BE2C (cell line): ENCODE measurements around the gene CNTNAP1.
A peak's percentile ranks its signal among the peaks of the same experiment; 100 is the strongest.

Experiments used
- DNase-seq: peaks from one replicate; pipeline ENCODE4 v3.0.0-alpha.2; 2020
- H3K27me3 ChIP-seq: fragments of 250-450 bp; sonication (Bioruptor Pico); 2 replicates; pipeline ENCODE4 v1.5.1; 2020; ENCODE audit warnings: mild to moderate bottlenecking
- H3K36me3 ChIP-seq: fragments of 250-450 bp; sonication (Bioruptor Pico); 2 replicates; pipeline ENCODE4 v1.5.1; 2020; ENCODE audit warnings: mild to moderate bottlenecking
- H3K4me1 ChIP-seq: fragments of 250-450 bp; sonication (Bioruptor Pico); 2 replicates; pipeline ENCODE4 v1.5.1; 2020
- H3K4me3 ChIP-seq: 2 replicates; pipeline ENCODE4 v1.5.1; 2011; ENCODE audit warnings: low read depth, low read length
- H3K9me3 ChIP-seq: fragments of 250-450 bp; sonication (Bioruptor Pico); 2 replicates; pipeline ENCODE4 v1.5.1; 2020
- TF ChIP-seq, protein P1 (sequence below): IDR thresholded peaks from 2 replicates; pipeline ENCODE4 v1.5.1; 2012; ENCODE audit warnings: mild to moderate bottlenecking, low read depth, low read length

The CNTNAP1 gene

GRCh38 chr17:42678951-42679491 is 3.3 kb upstream of the CNTNAP1 start:
- peaks cover 6% of the 10 kb centered on the region; the same call in 1 of the 2 replicates for H3K36me3 ChIP-seq
- peaks cover 9% of the 10 kb centered on the region for H3K4me1 ChIP-seq
- peak overlapping the region; percentile 76 for H3K4me3 ChIP-seq
- TF ChIP-seq, protein P1, sequence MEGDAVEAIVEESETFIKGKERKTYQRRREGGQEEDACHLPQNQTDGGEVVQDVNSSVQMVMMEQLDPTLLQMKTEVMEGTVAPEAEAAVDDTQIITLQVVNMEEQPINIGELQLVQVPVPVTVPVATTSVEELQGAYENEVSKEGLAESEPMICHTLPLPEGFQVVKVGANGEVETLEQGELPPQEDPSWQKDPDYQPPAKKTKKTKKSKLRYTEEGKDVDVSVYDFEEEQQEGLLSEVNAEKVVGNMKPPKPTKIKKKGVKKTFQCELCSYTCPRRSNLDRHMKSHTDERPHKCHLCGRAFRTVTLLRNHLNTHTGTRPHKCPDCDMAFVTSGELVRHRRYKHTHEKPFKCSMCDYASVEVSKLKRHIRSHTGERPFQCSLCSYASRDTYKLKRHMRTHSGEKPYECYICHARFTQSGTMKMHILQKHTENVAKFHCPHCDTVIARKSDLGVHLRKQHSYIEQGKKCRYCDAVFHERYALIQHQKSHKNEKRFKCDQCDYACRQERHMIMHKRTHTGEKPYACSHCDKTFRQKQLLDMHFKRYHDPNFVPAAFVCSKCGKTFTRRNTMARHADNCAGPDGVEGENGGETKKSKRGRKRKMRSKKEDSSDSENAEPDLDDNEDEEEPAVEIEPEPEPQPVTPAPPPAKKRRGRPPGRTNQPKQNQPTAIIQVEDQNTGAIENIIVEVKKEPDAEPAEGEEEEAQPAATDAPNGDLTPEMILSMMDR = no peak
- H3K27me3 ChIP-seq = no peaks in the 10 kb centered on the region
- H3K9me3 ChIP-seq = no peaks in the 10 kb centered on the region
- peak; percentile 53 for DNase-seq

- DNase-seq = peak; percentile 92
- Histone ChIP-seq H3K4me1 (peaks cover 6% of the 10 kb centered on the region), H3K27me3 (no peaks in the 10 kb centered on the region), H3K36me3 (no peaks in the 10 kb centered on the region; the same call in 1 of the 2 replicates), H3K4me3 (peak overlapping the region; percentile 76), H3K9me3 (no peaks in the 10 kb centered on the region)
- TF ChIP-seq, protein P1 = peak; percentile 79
These were observed 2.6 kb upstream of the CNTNAP1 start for GRCh38 chr17:42679492-42680330.

DNA sequence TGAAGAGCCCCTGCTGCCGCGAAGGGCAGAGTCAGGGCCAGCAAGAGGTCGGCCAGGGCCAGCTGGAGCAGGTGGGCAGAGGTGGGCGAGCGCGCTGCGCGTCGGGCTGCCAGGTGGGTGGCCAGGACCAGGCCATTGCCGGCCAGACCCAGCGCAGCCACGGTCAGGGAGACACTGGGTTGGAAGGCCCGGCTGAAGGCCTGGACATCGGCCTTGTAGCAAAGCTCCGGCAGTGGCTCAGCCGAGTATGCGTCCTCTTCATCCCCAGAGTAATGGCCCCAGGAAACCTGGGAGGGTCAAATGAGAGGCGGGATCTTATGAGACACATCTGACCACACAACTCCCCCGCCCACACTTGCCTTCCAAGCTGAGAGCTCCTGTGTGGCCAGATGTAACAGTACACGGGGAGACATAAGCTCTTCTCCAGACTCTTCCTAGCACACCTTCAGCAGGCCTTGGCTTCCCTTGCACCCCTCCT is 2.0 kb upstream of the CNTNAP1 start:
- Histone ChIP-seq H3K9me3 (no peaks in the 10 kb centered on the region), H3K4me3 (peak overlapping the region; percentile 76), H3K36me3 (peaks cover 5% of the 10 kb centered on the region), H3K27me3 (no peaks in the 10 kb centered on the region), H3K4me1 (peaks cover 6% of the 10 kb centered on the region)
- no peak for DNase-seq
- TF ChIP-seq, protein P1 = no peak

GRCh38 chr17:42682722-42683403 is 532 bp downstream of the CNTNAP1 start:
- peak; percentile 72 for DNase-seq

GRCh38 chr17:42683407-42684034 is 1.2 kb downstream of the CNTNAP1 start:
- peak overlapping the region; percentile 83 for H3K4me3 ChIP-seq
- no peak for DNase-seq
- H3K4me1 ChIP-seq = no peaks in the 10 kb centered on the region

More at GRCh38 chr17:42682722-42683403, 532 bp downstream of the CNTNAP1 start:
- TF ChIP-seq, protein P1 = no peak
- no peaks in the 10 kb centered on the region for H3K4me1 ChIP-seq
- no peaks in the 10 kb centered on the region for H3K27me3 ChIP-seq
- H3K4me3 ChIP-seq = peak overlapping the region; percentile 83
- H3K9me3 ChIP-seq = no peaks in the 10 kb centered on the region
- peaks cover 21% of the 10 kb centered on the region for H3K36me3 ChIP-seq

More at GRCh38 chr17:42683407-42684034, 1.2 kb downstream of the CNTNAP1 start:
- H3K36me3 ChIP-seq = peaks cover 24% of the 10 kb centered on the region
- no peaks in the 10 kb centered on the region for H3K9me3 ChIP-seq
- TF ChIP-seq, protein P1 = no peak
- no peaks in the 10 kb centered on the region for H3K27me3 ChIP-seq
